Right lobe of liver (tissue), 6 donors: ENCODE results near the gene PLXND1. TPM values are rescaled to one million over a fixed set of nuclear protein-coding genes. Genes with fewer than 3 reads are reported as not detected.

Source experiments
- ATAC-seq, 4 donors: fragments of 200-7000 bp; cut with Tn5 transposase; one replicate each; pipeline ENCODE4 v1.9.1; 2020; ENCODE audit warnings: mild to moderate bottlenecking in 4 of 4, moderate library complexity in 4 of 4
- DNase-seq, 3 donors: peaks; one replicate each; pipeline ENCODE4 v3.0.0-alpha.2; 2020
- H3K27ac ChIP-seq, 3 donors: fragments of 200-600 bp; one replicate each; pipeline ENCODE4 v1.8.0; 2022
- H3K27me3 ChIP-seq, 2 donors: fragments of 200-600 bp; one replicate each; pipeline ENCODE4 v1.8.0; 2022
- H3K36me3 ChIP-seq, 4 donors: fragments of 200-600 bp; sonication (generic) in 1 of 4; one replicate each; pipeline versions ENCODE4 v1.5.1 to v1.8.0; 2017 to 2022; ENCODE audit warnings: control low read depth in 1 of 4
- H3K4me1 ChIP-seq, 4 donors: fragments of 200-600 bp; sonication (generic) in 1 of 4; one replicate each; pipeline versions ENCODE4 v1.5.1 to v1.8.0; 2017 to 2022; ENCODE audit warnings: control low read depth in 1 of 4
- H3K4me3 ChIP-seq, 3 donors: fragments of 200-600 bp; one replicate each; pipeline ENCODE4 v1.8.0; 2022
- H3K9me3 ChIP-seq, 4 donors: fragments of 200-600 bp; sonication (generic) in 1 of 4; one replicate each; pipeline versions ENCODE4 v1.5.1 to v1.8.0; 2017 to 2022; ENCODE audit warnings: control low read depth in 1 of 4
- POLR2A ChIP-seq: fragments of 450-650 bp; IDR thresholded peaks from one replicate; pipeline ENCODE4 v1.6.1; 2017; ENCODE audit warnings: antibody characterized with exemption, mild to moderate bottlenecking
- WGBS: methylation state at CpG from one replicate; pipeline ENCODE4 v1.1.6; 2018; ENCODE audit warnings: low coverage, low lambda C conversion rate; ENCODE audit not compliant: insufficient coverage; ENCODE audit errors: missing lambda C conversion rate; 5-methylcytosine and 5-hydroxymethylcytosine counted together
- intact Hi-C, 2 donors: fragments of 100-400 bp; cut with DNase I; formaldehyde crosslinking; loops; one replicate each; pipeline versions ENCODE4 v1.11.2 to v1.14.1; 2022
- total RNA-seq, 6 experiments: library from RNA; depleted of rRNA in 2 of 6; stranded (reverse); fragments of >200 nt in 2 of 6; fragmentation: NEBNext Ultra II Directional in 3 of 6; extraction: Animal tissue kit (Norgen Biotek cat#: 25700) in 3 of 6; gene quantifications; one replicate each; pipeline versions ENCODE4 v1.1.0 to v1.2.4, GENCODE V29; 2016 to 2023
- TF ChIP-seq, protein P1 (sequence below), 4 donors: fragments of 200-600 bp in 3 of 4; fragments of 450-650 bp in 1 of 4; IDR thresholded peaks; one replicate each; pipeline versions ENCODE4 v1.5.1 to v1.8.0; 2016 to 2022; ENCODE audit warnings: antibody characterized with exemption in 4 of 4, mild to moderate bottlenecking in 2 of 4
- donor health status: DM: no; HTN: yes; CAD: no.
- donor health status: DM: no; HTN: no; CAD: no.
- donor health status: DM: no; HTN: no; CAD: no.
- donor health status: DM: no; HTN: yes; CAD: no.
- donor health status: DM: no; HTN: yes; CAD: no.

PLXND1 gene
- total RNA-seq, 6 experiments from 2014 or later: 27.0 to 48.8 (median 29.6) TPM

DNA sequence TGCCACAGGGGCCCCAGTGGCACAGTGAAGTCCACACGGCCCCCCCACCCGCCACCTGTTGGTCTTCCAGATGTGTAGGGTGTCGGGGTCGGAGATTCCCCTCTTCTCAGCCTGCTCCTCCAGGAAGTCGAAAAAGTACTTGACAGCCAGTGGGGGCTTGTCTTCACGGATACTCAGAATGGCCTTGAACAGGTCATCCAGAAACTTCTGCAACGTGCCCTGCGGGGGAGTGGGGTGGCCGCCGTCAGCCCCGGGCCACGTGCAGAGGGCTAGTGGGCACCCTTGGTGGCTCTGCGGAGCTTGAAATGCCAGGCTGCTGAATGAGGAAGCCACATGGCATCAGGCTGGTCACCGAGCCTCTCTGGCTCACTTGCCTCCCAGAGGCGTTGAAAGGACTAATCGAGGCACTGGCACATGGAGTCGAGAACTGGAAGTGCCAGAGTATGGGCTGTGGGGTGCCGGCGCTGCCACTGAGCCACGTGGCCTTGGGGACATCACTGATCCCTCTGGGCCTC, 46.9 kb downstream of the PLXND1 start:
- no peak overlapping the region for H3K4me3 ChIP-seq
- DNase-seq (no peak), ATAC-seq (no peak)
- TF ChIP-seq POLR2A: no peak
- TF ChIP-seq, protein P1, sequence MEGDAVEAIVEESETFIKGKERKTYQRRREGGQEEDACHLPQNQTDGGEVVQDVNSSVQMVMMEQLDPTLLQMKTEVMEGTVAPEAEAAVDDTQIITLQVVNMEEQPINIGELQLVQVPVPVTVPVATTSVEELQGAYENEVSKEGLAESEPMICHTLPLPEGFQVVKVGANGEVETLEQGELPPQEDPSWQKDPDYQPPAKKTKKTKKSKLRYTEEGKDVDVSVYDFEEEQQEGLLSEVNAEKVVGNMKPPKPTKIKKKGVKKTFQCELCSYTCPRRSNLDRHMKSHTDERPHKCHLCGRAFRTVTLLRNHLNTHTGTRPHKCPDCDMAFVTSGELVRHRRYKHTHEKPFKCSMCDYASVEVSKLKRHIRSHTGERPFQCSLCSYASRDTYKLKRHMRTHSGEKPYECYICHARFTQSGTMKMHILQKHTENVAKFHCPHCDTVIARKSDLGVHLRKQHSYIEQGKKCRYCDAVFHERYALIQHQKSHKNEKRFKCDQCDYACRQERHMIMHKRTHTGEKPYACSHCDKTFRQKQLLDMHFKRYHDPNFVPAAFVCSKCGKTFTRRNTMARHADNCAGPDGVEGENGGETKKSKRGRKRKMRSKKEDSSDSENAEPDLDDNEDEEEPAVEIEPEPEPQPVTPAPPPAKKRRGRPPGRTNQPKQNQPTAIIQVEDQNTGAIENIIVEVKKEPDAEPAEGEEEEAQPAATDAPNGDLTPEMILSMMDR (IDR thresholded peaks at IDR 0.05): no peak
- no peaks in the 10 kb centered on the region for H3K9me3 ChIP-seq
- H3K27ac ChIP-seq: no peak overlapping the region
- no peaks in the 10 kb centered on the region for H3K27me3 ChIP-seq
- WGBS: no CpG with 5 or more reads among the region's 20 CpGs
- H3K36me3 ChIP-seq: no peaks in the 10 kb centered on the region
- intact Hi-C loops: no loop called here
- no peaks in the 10 kb centered on the region for H3K4me1 ChIP-seq

DNA sequence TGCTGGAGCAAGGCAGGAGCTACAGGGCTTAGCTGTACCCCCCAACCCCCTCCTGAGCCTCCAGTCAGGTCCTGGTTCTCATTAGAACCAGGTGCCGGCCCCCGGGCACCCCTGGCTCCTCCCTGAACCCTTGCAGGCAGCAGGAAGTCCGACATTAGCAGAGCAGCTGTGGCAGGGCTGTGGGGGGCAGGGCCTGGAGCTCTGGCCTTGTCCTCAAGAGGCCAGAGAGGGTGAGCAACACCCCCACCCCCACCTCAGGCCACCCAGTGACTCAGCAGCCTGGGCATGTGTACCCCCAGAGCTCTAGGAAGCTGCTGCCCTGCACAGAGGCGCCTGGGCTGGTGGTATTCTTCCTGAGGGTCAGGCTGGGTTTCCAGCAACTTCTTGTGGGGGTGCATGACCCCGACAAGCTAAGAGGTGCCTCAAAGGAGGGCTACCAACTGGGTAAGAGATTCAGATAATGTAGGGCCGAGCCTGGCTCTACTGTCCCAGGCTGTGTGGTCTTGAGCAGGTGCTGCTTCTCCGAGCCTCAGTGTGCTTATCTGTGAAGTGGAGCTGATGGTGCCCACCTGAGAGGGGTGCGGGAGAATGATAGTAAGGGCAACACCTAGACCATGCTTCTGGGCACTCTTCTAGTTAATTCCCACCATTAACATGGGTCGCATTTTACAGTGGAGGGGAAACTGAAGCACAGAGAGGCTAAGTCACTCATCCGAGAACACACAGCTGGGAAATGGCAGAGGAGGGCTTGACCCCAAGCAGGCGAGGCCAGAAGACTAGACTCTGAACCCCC, 47.5 kb downstream of the PLXND1 start:
- DNase-seq (no peak), ATAC-seq (no peak)
- TF ChIP-seq, protein P1 (IDR thresholded peaks at IDR 0.05): no peak
- no peak for TF ChIP-seq POLR2A
- H3K4me3 ChIP-seq: no peak overlapping the region
- H3K27me3 ChIP-seq: no peaks in the 10 kb centered on the region
- no peaks in the 10 kb centered on the region for H3K9me3 ChIP-seq
- H3K27ac ChIP-seq: no peak overlapping the region
- 46% methylated on average over 2 of the region's 11 CpGs for WGBS
- H3K4me1 ChIP-seq: peaks cover 0 to under 1% (median 0%) of the 10 kb centered on the region in 4 donors
- intact Hi-C loops: no loop called here
- H3K36me3 ChIP-seq: no peaks in the 10 kb centered on the region

DNA sequence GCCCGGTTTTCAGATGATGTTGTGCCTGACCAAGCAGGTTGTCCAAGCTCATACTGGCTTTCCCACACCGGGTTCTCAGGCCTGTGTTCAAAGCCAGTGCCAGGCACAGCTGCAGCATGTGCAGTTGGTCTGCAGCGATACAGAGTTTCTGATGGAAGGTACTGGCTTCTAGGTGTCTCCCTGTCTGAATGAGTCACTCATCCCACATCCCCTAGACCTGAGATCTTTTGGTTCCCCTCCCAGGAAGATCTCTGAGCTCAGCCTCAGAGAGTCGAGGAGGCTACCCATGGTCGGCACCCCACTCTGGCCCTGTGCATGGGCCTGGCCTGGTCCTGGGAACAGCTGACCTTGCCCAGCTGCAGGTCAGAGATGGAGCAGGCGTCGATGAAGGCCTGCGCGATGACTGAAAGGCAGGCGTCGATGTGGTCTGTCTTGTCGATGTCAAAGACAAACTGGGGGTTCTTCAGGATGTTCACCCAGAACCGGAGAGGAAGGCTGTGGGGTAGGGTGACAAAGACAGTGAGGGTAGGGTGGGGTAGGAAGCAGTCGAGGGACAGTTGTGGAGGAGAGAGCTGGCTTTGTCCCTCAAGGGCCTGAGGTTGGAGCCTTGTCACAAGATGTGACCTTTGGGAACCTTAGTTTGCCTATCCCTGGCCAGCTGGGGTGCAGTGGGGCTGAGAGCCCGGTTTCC, 48.2 kb downstream of the PLXND1 start:
- 72% methylated on average over 11 of the region's 15 CpGs for WGBS
- H3K36me3 ChIP-seq: no peaks in the 10 kb centered on the region
- no peak overlapping the region for H3K27ac ChIP-seq

DNA sequence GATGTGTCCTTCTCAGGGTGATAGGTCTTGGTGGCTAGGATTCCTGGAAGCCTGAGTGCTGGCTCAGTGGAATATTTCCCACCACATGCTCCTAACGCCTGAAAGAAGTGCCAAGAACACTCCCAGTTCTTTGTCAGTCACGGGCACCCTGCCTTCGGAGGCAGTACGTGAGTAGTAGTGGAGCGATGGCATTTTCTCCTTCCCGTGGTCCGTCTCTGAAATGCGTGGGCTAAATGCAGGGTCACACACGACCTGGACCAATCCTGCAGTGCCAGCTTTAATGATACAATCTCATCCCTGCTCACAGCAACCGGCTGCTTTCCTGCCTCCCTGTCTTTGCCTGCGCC, 49.0 kb downstream of the PLXND1 start:
- ATAC-seq: no peak
- H3K9me3 ChIP-seq: no peaks in the 10 kb centered on the region
- peaks cover 0 to 5% (median 0%) of the 10 kb centered on the region in 4 donors for H3K4me1 ChIP-seq

More for the DNA sequence above, 48.2 kb downstream of the PLXND1 start:
- Histone ChIP-seq H3K4me3 (no peak overlapping the region), H3K27me3 (no peaks in the 10 kb centered on the region), H3K4me1 (peaks cover 0 to 5% (median 0%) of the 10 kb centered on the region in 4 donors), H3K9me3 (no peaks in the 10 kb centered on the region)
- TF ChIP-seq, protein P1 (IDR thresholded peaks at IDR 0.05): no peak
- no peak for TF ChIP-seq POLR2A
- no peak for DNase-seq
- intact Hi-C loops: no loop called here
- ATAC-seq: no peak

More for the DNA sequence above, 49.0 kb downstream of the PLXND1 start:
- Histone ChIP-seq H3K27me3 (no peaks in the 10 kb centered on the region), H3K36me3 (no peaks in the 10 kb centered on the region), H3K27ac (no peak overlapping the region), H3K4me3 (no peak overlapping the region)
- DNase-seq: no peak
- intact Hi-C loops: no loop called here
- TF ChIP-seq, protein P1 (IDR thresholded peaks at IDR 0.05): no peak
- TF ChIP-seq POLR2A: no peak
- WGBS: 68% methylated on average over 7 of the region's 11 CpGs
